Measurements from ENCODE around the gene RHOD.

RHOD gene

GRCh38 chr11:67032830-67033551, 23.7 kb upstream of the RHOD start:
- DNase-seq (ENCODE audit: low spot score), result no peak

- no peak for DNase-seq (ENCODE audit: low spot score)
Observed at GRCh38 chr11:67033661-67034166, 22.9 kb upstream of the RHOD start.

GRCh38 chr11:67034350-67034749, 22.3 kb upstream of the RHOD start:
- no peak for DNase-seq (ENCODE audit: low spot score)

- DNase-seq (ENCODE audit: low spot score), result no peak
Observed at GRCh38 chr11:67040147-67040546, 16.5 kb upstream of the RHOD start.

GRCh38 chr11:67041602-67042001, 15.0 kb upstream of the RHOD start:
- no peak for DNase-seq (ENCODE audit: low spot score)

GRCh38 chr11:67043572-67044349, 12.9 kb upstream of the RHOD start:
- DNase-seq (ENCODE audit: low spot score), result no peak

- no peak for DNase-seq (ENCODE audit: low spot score)
Observed at GRCh38 chr11:67044496-67044895, 12.2 kb upstream of the RHOD start.

GRCh38 chr11:67045314-67045713, 11.3 kb upstream of the RHOD start:
- DNase-seq (ENCODE audit: low spot score), result no peak

- no peak for DNase-seq (ENCODE audit: low spot score)
Observed at GRCh38 chr11:67048515-67049130, 8.0 kb upstream of the RHOD start.

GRCh38 chr11:67050139-67050538, 6.5 kb upstream of the RHOD start:
- no peak for DNase-seq (ENCODE audit: low spot score)

GRCh38 chr11:67051180-67051893, 5.3 kb upstream of the RHOD start:
- no peak for DNase-seq (ENCODE audit: low spot score)

GRCh38 chr11:67051945-67052488, 4.6 kb upstream of the RHOD start:
- no peak for DNase-seq (ENCODE audit: low spot score)

GRCh38 chr11:67052891-67053290, 3.8 kb upstream of the RHOD start:
- DNase-seq (ENCODE audit: low spot score), result no peak

GRCh38 chr11:67053896-67054329, 2.7 kb upstream of the RHOD start:
- peak; percentile 37 for DNase-seq (ENCODE audit: low spot score)

GRCh38 chr11:67054346-67054835, 2.3 kb upstream of the RHOD start:
- DNase-seq (ENCODE audit: low spot score), result no peak

- DNase-seq (ENCODE audit: low spot score), result no peak
Observed at GRCh38 chr11:67054836-67055523, 1.7 kb upstream of the RHOD start.

- no peak for DNase-seq (ENCODE audit: low spot score)
Observed at GRCh38 chr11:67055812-67056211, 835 bp upstream of the RHOD start.

GRCh38 chr11:67057205-67057672, 592 bp downstream of the RHOD start:
- no peak for DNase-seq (ENCODE audit: low spot score)

GRCh38 chr11:67058506-67058905, 1.9 kb downstream of the RHOD start:
- no peak for DNase-seq (ENCODE audit: low spot score)

GRCh38 chr11:67059671-67060070, 3.0 kb downstream of the RHOD start:
- no peak for DNase-seq (ENCODE audit: low spot score)

- no peak for DNase-seq (ENCODE audit: low spot score)
Observed at GRCh38 chr11:67060111-67060522, 3.5 kb downstream of the RHOD start.
